Tibial artery (tissue), 4 donors: ENCODE data around the gene RHBDD1.

ENCODE experiments used
- DNase-seq, 2 donors: peaks; one replicate each; pipeline ENCODE4 v3.0.0-alpha.2; 2019
- H3K27ac ChIP-seq, 2 donors: fragments of 200-600 bp; sonication (generic) in 1 of 2; 1 replicate in 1 of 2; 2 replicates in 1 of 2; pipeline ENCODE4 v1.5.1; 2018 to 2019; ENCODE audit warnings: mild to moderate bottlenecking in 1 of 2
- H3K27me3 ChIP-seq, 2 donors: fragments of 200-600 bp; sonication (generic) in 1 of 2; one replicate each; pipeline versions ENCODE4 v1.5.1 to v1.6.0; 2016 to 2019
- H3K36me3 ChIP-seq, 3 donors: fragments of 200-600 bp; sonication (generic) in 2 of 3; one replicate each; pipeline ENCODE4 v1.5.1; 2016 to 2019; ENCODE audit warnings: mild to moderate bottlenecking in 2 of 3
- H3K4me1 ChIP-seq, 4 donors: fragments of 200-600 bp; sonication (generic) in 2 of 4; 1 replicate in 3 of 4; 2 replicates in 1 of 4; pipeline ENCODE4 v1.5.1; 2016 to 2019
- H3K4me3 ChIP-seq, 2 donors: fragments of 200-600 bp; sonication (generic) in 1 of 2; 1 replicate in 1 of 2; 2 replicates in 1 of 2; pipeline ENCODE4 v1.5.1; 2018 to 2019; ENCODE audit warnings: mild to moderate bottlenecking in 2 of 2
- H3K9me3 ChIP-seq, 3 donors: fragments of 200-600 bp; sonication (generic) in 1 of 3; one replicate each; pipeline ENCODE4 v1.5.1; 2016 to 2019
- intact Hi-C: fragments of 100-400 bp; cut with DNase I; formaldehyde crosslinking; loops from one replicate; pipeline ENCODE4 v1.15.0; 2023; ENCODE audit warnings: low total_unique reads
- TF ChIP-seq, protein P1 (sequence below), 2 experiments: fragments of 200-600 bp in 1 of 2; fragments of 450-650 bp in 1 of 2; IDR thresholded peaks; one replicate each; pipeline ENCODE4 v1.5.1; 2017 to 2019; ENCODE audit warnings: antibody characterized with exemption in 2 of 2, mild to moderate bottlenecking in 1 of 2, moderate library complexity in 1 of 2

Gene RHBDD1

DNA sequence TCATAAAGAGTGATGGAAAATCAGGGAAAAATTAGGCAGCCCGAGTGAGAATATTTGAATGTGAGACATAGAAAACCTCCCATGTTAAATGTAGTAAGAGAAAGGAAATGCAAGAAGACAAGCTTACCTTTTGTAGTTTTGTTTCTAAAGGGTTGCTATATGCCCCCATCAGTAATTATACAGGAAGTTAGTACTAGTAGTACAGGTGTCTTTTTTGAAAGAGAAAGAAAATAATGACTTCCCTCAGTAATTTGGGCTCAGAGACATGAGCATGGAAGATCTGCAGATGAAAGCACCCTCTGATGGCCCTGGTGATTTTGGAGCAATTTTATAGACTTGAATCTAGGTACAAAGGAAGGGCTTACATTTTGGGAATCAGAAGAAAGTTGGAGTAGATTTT is 80.8 kb downstream of the RHBDD1 start:
- Histone ChIP-seq H3K27ac (no peak overlapping the region), H3K27me3 (no peaks in the 10 kb centered on the region), H3K4me3 (no peak overlapping the region), H3K9me3 (no peaks in the 10 kb centered on the region), H3K36me3 (peaks cover 0 to 4% (median 0%) of the 10 kb centered on the region in 3 donors), H3K4me1 (peaks cover 0 to 8% (median 0%) of the 10 kb centered on the region in 4 donors)
- TF ChIP-seq, protein P1, sequence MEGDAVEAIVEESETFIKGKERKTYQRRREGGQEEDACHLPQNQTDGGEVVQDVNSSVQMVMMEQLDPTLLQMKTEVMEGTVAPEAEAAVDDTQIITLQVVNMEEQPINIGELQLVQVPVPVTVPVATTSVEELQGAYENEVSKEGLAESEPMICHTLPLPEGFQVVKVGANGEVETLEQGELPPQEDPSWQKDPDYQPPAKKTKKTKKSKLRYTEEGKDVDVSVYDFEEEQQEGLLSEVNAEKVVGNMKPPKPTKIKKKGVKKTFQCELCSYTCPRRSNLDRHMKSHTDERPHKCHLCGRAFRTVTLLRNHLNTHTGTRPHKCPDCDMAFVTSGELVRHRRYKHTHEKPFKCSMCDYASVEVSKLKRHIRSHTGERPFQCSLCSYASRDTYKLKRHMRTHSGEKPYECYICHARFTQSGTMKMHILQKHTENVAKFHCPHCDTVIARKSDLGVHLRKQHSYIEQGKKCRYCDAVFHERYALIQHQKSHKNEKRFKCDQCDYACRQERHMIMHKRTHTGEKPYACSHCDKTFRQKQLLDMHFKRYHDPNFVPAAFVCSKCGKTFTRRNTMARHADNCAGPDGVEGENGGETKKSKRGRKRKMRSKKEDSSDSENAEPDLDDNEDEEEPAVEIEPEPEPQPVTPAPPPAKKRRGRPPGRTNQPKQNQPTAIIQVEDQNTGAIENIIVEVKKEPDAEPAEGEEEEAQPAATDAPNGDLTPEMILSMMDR (IDR thresholded peaks at IDR 0.05): no peak
- no peak for DNase-seq
- intact Hi-C loops: no loop called here

DNA sequence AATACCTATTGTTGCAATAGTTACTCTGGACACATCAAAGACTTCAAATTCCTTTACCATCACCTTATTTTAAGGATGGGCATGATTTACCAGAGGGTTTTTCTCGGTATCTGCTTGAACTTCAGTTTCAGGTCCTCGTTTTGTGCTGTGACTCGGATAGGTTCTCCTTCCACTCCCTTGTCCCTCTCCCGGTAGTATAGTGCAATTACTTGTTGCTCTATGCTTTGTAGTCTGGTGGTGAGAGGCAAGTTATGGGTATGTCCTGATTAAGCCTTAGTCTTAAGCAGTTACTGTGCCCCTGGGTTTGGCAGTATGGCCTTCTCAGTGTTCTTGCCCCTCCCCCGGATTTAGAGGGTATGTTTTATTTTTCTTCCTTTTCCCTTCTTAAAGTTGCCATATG is 96.6 kb downstream of the RHBDD1 start:
- TF ChIP-seq, protein P1 (IDR thresholded peaks at IDR 0.05): no peak

DNA sequence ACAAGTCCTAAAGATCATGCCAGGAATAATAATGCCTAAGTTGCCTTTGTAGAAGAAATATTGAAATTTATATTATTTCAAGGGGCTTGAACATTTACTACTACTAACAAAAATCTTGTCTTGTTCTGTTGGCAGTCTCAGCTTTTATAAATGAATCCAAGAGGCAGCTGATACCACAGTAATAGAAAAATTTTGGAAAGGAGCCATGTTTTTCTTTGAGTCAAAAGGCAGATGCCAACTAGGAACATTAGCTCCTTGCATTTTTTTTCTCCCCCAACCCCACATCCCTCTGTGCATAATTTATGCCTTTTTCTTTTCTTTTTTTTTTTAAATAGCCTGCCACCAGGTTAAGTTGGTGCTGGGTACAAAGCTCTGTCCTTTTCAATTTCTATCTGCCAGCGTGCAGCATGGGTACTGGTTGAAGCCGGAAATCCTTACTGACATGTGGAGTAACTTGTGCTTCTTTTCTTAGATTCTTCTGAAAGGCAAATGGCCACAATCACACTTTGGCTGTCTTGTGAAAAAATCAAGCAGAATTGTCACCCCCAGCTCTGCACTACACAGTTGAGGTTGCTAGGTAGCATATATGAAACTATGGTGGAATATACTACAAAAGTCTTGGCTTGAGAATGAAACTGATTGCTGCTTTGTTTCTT is 98.8 kb downstream of the RHBDD1 start:
- peaks cover 0 to 16% (median 3%) of the 10 kb centered on the region in 4 donors for H3K4me1 ChIP-seq
- H3K9me3 ChIP-seq: peaks cover 0 to 4% (median 0%) of the 10 kb centered on the region in 3 donors
- no peaks in the 10 kb centered on the region for H3K27me3 ChIP-seq
- TF ChIP-seq, protein P1 (IDR thresholded peaks at IDR 0.05): no peak
- peak overlapping the region; percentile 12 to 35 for H3K27ac ChIP-seq
- H3K4me3 ChIP-seq: no peak overlapping the region
- H3K36me3 ChIP-seq: no peaks in the 10 kb centered on the region
- no peak for DNase-seq
- intact Hi-C loops: no loop called here

More for the DNA sequence above, 96.6 kb downstream of the RHBDD1 start:
- Histone ChIP-seq H3K36me3 (no peaks in the 10 kb centered on the region), H3K4me1 (peaks cover 0 to 16% (median 3%) of the 10 kb centered on the region in 4 donors), H3K27me3 (no peaks in the 10 kb centered on the region), H3K9me3 (peaks cover 0 to 4% (median 0%) of the 10 kb centered on the region in 3 donors), H3K4me3 (no peak overlapping the region), H3K27ac (no peak overlapping the region)
- intact Hi-C loops: no loop called here
- no peak for DNase-seq

DNA sequence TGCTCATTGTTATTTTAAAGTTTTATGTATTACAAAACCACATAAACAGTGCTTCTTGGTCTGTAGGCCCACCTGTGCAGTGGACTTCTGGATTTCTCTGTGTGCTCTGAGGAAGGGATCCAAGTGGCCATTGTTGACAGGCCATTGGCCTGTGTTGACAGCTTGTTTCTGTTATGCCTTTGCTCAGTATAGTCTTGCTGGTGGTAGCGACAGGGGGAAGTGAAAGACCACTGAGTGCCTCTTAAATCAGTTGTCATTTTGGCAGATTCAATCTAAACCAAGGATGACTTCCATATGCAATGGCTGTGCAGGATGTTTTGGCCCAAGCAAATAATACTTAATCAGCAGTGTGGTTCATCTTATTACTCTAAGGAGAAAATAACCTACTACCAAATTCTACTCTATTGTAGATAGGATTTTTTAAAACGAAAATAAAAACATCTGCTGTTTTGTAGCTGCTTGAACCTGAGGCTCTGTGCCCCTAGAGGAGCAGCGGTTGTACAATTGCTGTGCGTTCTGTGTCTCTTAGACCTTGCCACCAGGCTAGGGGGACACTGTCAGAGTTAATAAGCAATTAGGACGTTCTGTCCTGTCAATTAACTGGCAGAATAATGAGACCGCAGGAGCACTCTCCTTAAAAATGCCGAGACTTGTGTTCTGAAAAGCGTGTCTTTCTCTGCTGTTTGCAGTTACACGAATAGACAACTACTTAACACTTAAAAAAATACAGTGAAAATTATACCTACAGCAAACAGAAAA is 108.2 kb downstream of the RHBDD1 start:
- Histone ChIP-seq H3K36me3 (no peaks in the 10 kb centered on the region), H3K4me1 (no peaks in the 10 kb centered on the region), H3K27ac (no peak overlapping the region), H3K27me3 (no peaks in the 10 kb centered on the region), H3K4me3 (no peak overlapping the region), H3K9me3 (peaks cover 0 to 6% (median 0%) of the 10 kb centered on the region in 3 donors)
- TF ChIP-seq, protein P1 (IDR thresholded peaks at IDR 0.05): no peak
- DNase-seq: no peak
- intact Hi-C loops: no loop called here

DNA sequence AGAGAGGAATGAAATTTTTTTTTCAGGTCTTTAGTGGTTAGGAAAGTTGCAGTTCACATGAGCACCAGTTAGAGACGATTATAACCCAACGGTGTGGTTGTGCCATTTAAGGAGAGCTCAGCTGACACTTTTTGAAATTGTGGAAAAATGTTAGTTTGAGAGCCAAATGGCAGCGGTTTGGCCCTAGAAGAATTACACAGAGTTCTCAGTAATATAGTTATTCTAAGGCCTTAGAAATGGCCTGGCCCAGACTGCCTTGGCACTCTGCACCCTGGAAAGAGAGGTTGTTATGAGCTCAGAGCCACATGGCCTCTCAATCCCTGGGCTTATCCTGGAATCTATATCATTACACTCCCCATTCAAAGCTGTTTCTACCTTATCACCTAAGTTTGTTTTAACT is 117.4 kb downstream of the RHBDD1 start:
- Histone ChIP-seq H3K4me3 (no peak overlapping the region), H3K27me3 (no peaks in the 10 kb centered on the region), H3K36me3 (no peaks in the 10 kb centered on the region), H3K9me3 (no peaks in the 10 kb centered on the region), H3K4me1 (peaks cover 6 to 37% (median 17%) of the 10 kb centered on the region in 4 donors), H3K27ac (peak overlapping the region; percentile 67 to 71)
- intact Hi-C loops: no loop called here
- TF ChIP-seq, protein P1 (IDR thresholded peaks at IDR 0.05): no peak
- DNase-seq: peak; percentile 85 to 86
